H9 (cell line): Measurements from ENCODE around the gene ZNRF3. TPM values are rescaled to one million over a fixed set of nuclear protein-coding genes. Genes with fewer than 3 reads are reported as not detected.
A peak's percentile ranks its signal among the peaks of the same experiment; 100 is the strongest.

ENCODE experiments used
- DNase-seq: peaks from one replicate; pipeline ENCODE4 v3.0.0-alpha.2; 2017
- H2AFZ ChIP-seq: one replicate; pipeline ENCODE4 v1.6.1; 2013; ENCODE audit warnings: mild to moderate bottlenecking, low read length, control low read depth, moderate library complexity
- H2AK5ac ChIP-seq: 2 replicates; pipeline ENCODE4 v1.6.1; 2013; ENCODE audit warnings: low read length, control low read depth, mixed read lengths; ENCODE audit not compliant: insufficient read length
- H2BK120ac ChIP-seq: one replicate; pipeline ENCODE4 v1.6.1; 2013; ENCODE audit warnings: low read depth, mild to moderate bottlenecking, low read length, control low read depth, inconsistent platforms; ENCODE audit not compliant: poor library complexity, severe bottlenecking
- H2BK12ac ChIP-seq: 2 replicates; pipeline ENCODE4 v1.6.1; 2013; ENCODE audit warnings: low read length, control low read depth, mixed read lengths, low read depth; ENCODE audit not compliant: insufficient read length
- H2BK15ac ChIP-seq: 2 replicates; pipeline ENCODE4 v1.6.1; 2013; ENCODE audit warnings: low read depth, low read length, control low read depth
- H2BK20ac ChIP-seq: one replicate; pipeline ENCODE4 v1.6.1; 2013; ENCODE audit warnings: low read depth, mild to moderate bottlenecking, low read length, control low read depth, inconsistent platforms; ENCODE audit not compliant: poor library complexity, severe bottlenecking
- H2BK5ac ChIP-seq: 2 replicates; pipeline ENCODE4 v1.6.1; 2013; ENCODE audit warnings: low read length, control low read depth, mixed read lengths; ENCODE audit not compliant: insufficient read length
- H3K14ac ChIP-seq: 2 replicates; pipeline ENCODE4 v1.6.1; 2013; ENCODE audit warnings: low read length, control low read depth; ENCODE audit not compliant: insufficient read depth
- H3K18ac ChIP-seq: 2 replicates; pipeline ENCODE4 v1.6.1; 2013; ENCODE audit warnings: low read depth, mild to moderate bottlenecking, mixed read lengths, low read length, control low read depth; ENCODE audit not compliant: insufficient read length
- H3K23ac ChIP-seq: 2 replicates; pipeline ENCODE4 v1.6.1; 2013; ENCODE audit warnings: low read length, control low read depth, mixed read lengths, low read depth; ENCODE audit not compliant: insufficient read length
- H3K23me2 ChIP-seq: 2 replicates; pipeline ENCODE4 v1.6.1; 2013; ENCODE audit warnings: low read depth, mild to moderate bottlenecking, mixed read lengths, low read length, control low read depth; ENCODE audit not compliant: insufficient read length, poor library complexity, severe bottlenecking
- H3K27ac ChIP-seq: 2 replicates; pipeline ENCODE4 v1.5.1; 2013; ENCODE audit warnings: low read length, control low read depth, mixed read lengths, low read depth; ENCODE audit not compliant: insufficient read length
- H3K27me3 ChIP-seq: 2 replicates; pipeline ENCODE4 v1.6.1; 2013; ENCODE audit warnings: low read length, control low read depth, inconsistent platforms; ENCODE audit not compliant: insufficient read depth
- H3K4ac ChIP-seq: 2 replicates; pipeline ENCODE4 v1.6.1; 2013; ENCODE audit warnings: low read depth, mild to moderate bottlenecking, control low read depth, inconsistent platforms, low read length, moderate library complexity
- H3K4me1 ChIP-seq: 2 replicates; pipeline ENCODE4 v1.6.1; 2013; ENCODE audit warnings: low read length, control low read depth, inconsistent platforms; ENCODE audit not compliant: insufficient read depth
- H3K4me2 ChIP-seq: 2 replicates; pipeline ENCODE4 v1.6.1; 2013; ENCODE audit warnings: low read length, control low read depth, mixed read lengths; ENCODE audit not compliant: insufficient read length, insufficient read depth
- H3K56ac ChIP-seq: 2 replicates; pipeline ENCODE4 v1.6.1; 2013; ENCODE audit warnings: low read depth, mild to moderate bottlenecking, mixed read lengths, low read length, control low read depth; ENCODE audit not compliant: insufficient read length
- H3K79me1 ChIP-seq: 2 replicates; pipeline ENCODE4 v1.6.1; 2013; ENCODE audit warnings: low read depth, mild to moderate bottlenecking, moderate library complexity, low read length, control low read depth, inconsistent platforms; ENCODE audit not compliant: insufficient read depth, poor library complexity, severe bottlenecking
- H3K79me2 ChIP-seq: 2 replicates; pipeline ENCODE4 v1.6.1; 2013; ENCODE audit warnings: low read length, control low read depth, inconsistent platforms; ENCODE audit not compliant: insufficient read depth
- H3K9ac ChIP-seq: 2 replicates; pipeline ENCODE4 v1.6.1; 2013; ENCODE audit warnings: low read length, control low read depth, mixed read lengths; ENCODE audit not compliant: insufficient read length; ENCODE audit errors: extremely low read depth
- H3K9me3 ChIP-seq: one replicate; pipeline ENCODE4 v1.6.1; 2013; ENCODE audit warnings: low read depth, low read length, inconsistent platforms; ENCODE audit not compliant: control insufficient read depth
- H3T11ph ChIP-seq: one replicate; pipeline ENCODE4 v1.6.1; 2013; ENCODE audit warnings: mild to moderate bottlenecking, low read length, control low read depth, inconsistent platforms
- H4K20me1 ChIP-seq: one replicate; pipeline ENCODE4 v1.6.1; 2013; ENCODE audit not compliant: control insufficient read depth, insufficient read length, insufficient read depth
- H4K5ac ChIP-seq: 2 replicates; pipeline ENCODE4 v1.6.1; 2013; ENCODE audit warnings: low read depth, mild to moderate bottlenecking, mixed read lengths, low read length, control low read depth; ENCODE audit not compliant: insufficient read length
- H4K8ac ChIP-seq: replicated peaks from 2 replicates; pipeline ENCODE4 v1.6.1; 2013; ENCODE audit warnings: low read length, control low read depth, mixed read lengths, low read depth; ENCODE audit not compliant: insufficient read length
- H4K91ac ChIP-seq: 2 replicates; pipeline ENCODE4 v1.6.1; 2013; ENCODE audit warnings: low read depth, mild to moderate bottlenecking, moderate library complexity, mixed read lengths, low read length, control low read depth; ENCODE audit not compliant: insufficient read length
- H3K27ac Mint-ChIP-seq, 3 experiments: 2 replicates in 2 of 3; 3 replicates in 1 of 3; pipeline ENCODE4 v1.8.0; 2020 to 2021; ENCODE audit warnings: mixed read lengths in 3 of 3, mild to moderate bottlenecking in 1 of 3, moderate library complexity in 1 of 3
- H3K27me3 Mint-ChIP-seq: 2 replicates; pipeline ENCODE4 v1.8.0; 2021; ENCODE audit warnings: low read depth, mild to moderate bottlenecking, moderate library complexity, mixed read lengths
- H3K36me3 Mint-ChIP-seq, 3 experiments: 2 replicates in 2 of 3; 3 replicates in 1 of 3; pipeline ENCODE4 v1.8.0; 2020 to 2021; ENCODE audit warnings: low read depth in 3 of 3, mixed read lengths in 3 of 3; ENCODE audit not compliant: insufficient read depth in 1 of 3
- H3K4me1 Mint-ChIP-seq, 2 experiments: 2 replicates each; pipeline ENCODE4 v1.8.0; 2020; ENCODE audit warnings: mixed read lengths in 2 of 2
- H3K4me3 Mint-ChIP-seq, 2 experiments: 2 replicates in 1 of 2; 3 replicates in 1 of 2; pipeline ENCODE4 v1.8.0; 2020 to 2021; ENCODE audit warnings: mild to moderate bottlenecking in 2 of 2, mixed read lengths in 2 of 2, moderate library complexity in 1 of 2
- H3K9me3 Mint-ChIP-seq, 2 experiments: 2 replicates in 1 of 2; 3 replicates in 1 of 2; pipeline ENCODE4 v1.8.0; 2020; ENCODE audit warnings: mild to moderate bottlenecking in 2 of 2, mixed read lengths in 2 of 2, moderate library complexity in 1 of 2
- CTCF ChIP-seq: fragments of 200-600 bp; sonication (generic); conservative IDR thresholded peaks from 3 replicates; pipeline ENCODE4 v1.8.0; 2021; ENCODE audit warnings: antibody characterized with exemption, mild to moderate bottlenecking
- WGBS: extraction: QIAGEN DNeasy Blood & Tissue Kit; methylation state at CpG from one replicate; pipeline ENCODE4 v1.1.7; 2013; ENCODE audit warnings: missing lambda C conversion rate, low lambda C conversion rate, mixed read lengths; ENCODE audit not compliant: insufficient read length; ENCODE audit errors: extremely low coverage; 5-methylcytosine and 5-hydroxymethylcytosine counted together
- total RNA-seq: library from RNA; stranded (reverse); gene quantifications from 2 replicates; pipeline ENCODE4 v1.2.1, GENCODE V29; 2021

ZNRF3 gene
- total RNA-seq, 1 experiment from 2014 or later, result 20.6 TPM

- no peak for TF ChIP-seq CTCF
- H3K36me3 Mint-ChIP-seq, result peaks cover 16 to 30% (median 25%) of the 10 kb centered on the region in 3 experiments
- Histone ChIP-seq H2BK120ac (no peak overlapping the region), H3K18ac (no peak overlapping the region), H4K5ac (no peak overlapping the region), H3T11ph (no peak overlapping the region), H3K23ac (no peak overlapping the region), H2AK5ac (no peak overlapping the region), H4K20me1 (peaks cover 3% of the 10 kb centered on the region), H3K27ac (no peak overlapping the region), H3K9ac (no peak overlapping the region), H2BK5ac (no peak overlapping the region), H3K4me2 (no peak overlapping the region), H3K56ac (no peak overlapping the region), H3K23me2 (no peaks in the 10 kb centered on the region), H3K79me1 (no peaks in the 10 kb centered on the region), H4K8ac (no peak overlapping the region), H3K79me2 (peaks cover 2% of the 10 kb centered on the region; the same call in 1 of the 2 replicates), H3K4me1 (peaks cover 34% of the 10 kb centered on the region), H2BK20ac (no peak overlapping the region), H3K9me3 (no peaks in the 10 kb centered on the region), H2BK12ac (no peak overlapping the region), H4K91ac (no peak overlapping the region), H3K4ac (no peak overlapping the region), H2BK15ac (no peak overlapping the region), H3K14ac (no peak overlapping the region), H3K27me3 (no peaks in the 10 kb centered on the region), H2AFZ (no peak overlapping the region)
- peaks cover 69 to 73% of the 10 kb centered on the region in 2 experiments for H3K4me1 Mint-ChIP-seq
- peaks cover 5 to 9% of the 10 kb centered on the region in 2 experiments; a peak in 3 of 5 replicates for H3K9me3 Mint-ChIP-seq
- H3K27ac Mint-ChIP-seq, result peak overlapping the region in 2 of 3 experiments; percentile 13 to 72; a peak in 2 of 7 replicates
- H3K4me3 Mint-ChIP-seq, result no peak overlapping the region
- no peak for DNase-seq
- no peaks in the 10 kb centered on the region for H3K27me3 Mint-ChIP-seq
- WGBS, result no CpG with 5 or more reads among the region's 6 CpGs
Measured at GRCh38 chr22:28984482-28985158, 101.2 kb downstream of the ZNRF3 start.
